ENCODE measurements around the gene GTPBP2. TPM values are rescaled to one million over a fixed set of nuclear protein-coding genes. Genes with fewer than 3 reads are reported as not detected.

Gene GTPBP2
- total and polyA plus RNA-seq, 10 of the 15 experiments (the other 5 are each of a cell fraction or from before 2014, with no cell fraction given): 5.9 to 63.4 (median 39.8) TPM

DNA sequence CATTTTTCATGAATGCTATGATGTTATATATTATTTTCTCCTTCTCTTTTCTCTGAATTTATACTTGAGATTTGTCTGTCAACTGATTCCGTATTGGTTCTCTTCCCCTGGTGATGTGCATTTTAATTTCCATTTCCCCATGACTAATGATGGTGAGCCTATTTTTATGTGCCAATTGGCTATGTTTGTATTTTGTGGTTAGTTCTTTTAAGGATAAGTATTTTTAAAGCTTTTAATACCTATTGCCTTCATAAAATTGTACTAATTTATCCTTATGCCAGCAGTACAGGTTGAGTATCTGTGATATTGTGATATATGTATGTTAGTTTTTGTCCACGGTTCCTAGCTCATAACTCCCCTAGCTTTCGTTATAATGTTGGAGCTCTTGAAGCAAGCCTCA, 50.3 kb downstream of the GTPBP2 start (continued):
- TF ChIP-seq, protein P1, sequence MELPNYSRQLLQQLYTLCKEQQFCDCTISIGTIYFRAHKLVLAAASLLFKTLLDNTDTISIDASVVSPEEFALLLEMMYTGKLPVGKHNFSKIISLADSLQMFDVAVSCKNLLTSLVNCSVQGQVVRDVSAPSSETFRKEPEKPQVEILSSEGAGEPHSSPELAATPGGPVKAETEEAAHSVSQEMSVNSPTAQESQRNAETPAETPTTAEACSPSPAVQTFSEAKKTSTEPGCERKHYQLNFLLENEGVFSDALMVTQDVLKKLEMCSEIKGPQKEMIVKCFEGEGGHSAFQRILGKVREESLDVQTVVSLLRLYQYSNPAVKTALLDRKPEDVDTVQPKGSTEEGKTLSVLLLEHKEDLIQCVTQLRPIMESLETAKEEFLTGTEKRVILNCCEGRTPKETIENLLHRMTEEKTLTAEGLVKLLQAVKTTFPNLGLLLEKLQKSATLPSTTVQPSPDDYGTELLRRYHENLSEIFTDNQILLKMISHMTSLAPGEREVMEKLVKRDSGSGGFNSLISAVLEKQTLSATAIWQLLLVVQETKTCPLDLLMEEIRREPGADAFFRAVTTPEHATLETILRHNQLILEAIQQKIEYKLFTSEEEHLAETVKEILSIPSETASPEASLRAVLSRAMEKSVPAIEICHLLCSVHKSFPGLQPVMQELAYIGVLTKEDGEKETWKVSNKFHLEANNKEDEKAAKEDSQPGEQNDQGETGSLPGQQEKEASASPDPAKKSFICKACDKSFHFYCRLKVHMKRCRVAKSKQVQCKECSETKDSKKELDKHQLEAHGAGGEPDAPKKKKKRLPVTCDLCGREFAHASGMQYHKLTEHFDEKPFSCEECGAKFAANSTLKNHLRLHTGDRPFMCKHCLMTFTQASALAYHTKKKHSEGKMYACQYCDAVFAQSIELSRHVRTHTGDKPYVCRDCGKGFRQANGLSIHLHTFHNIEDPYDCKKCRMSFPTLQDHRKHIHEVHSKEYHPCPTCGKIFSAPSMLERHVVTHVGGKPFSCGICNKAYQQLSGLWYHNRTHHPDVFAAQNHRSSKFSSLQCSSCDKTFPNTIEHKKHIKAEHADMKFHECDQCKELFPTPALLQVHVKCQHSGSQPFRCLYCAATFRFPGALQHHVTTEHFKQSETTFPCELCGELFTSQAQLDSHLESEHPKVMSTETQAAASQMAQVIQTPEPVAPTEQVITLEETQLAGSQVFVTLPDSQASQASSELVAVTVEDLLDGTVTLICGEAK (IDR thresholded peaks at IDR 0.05; ENCODE audit: borderline replicate concordance): no peak

DNA sequence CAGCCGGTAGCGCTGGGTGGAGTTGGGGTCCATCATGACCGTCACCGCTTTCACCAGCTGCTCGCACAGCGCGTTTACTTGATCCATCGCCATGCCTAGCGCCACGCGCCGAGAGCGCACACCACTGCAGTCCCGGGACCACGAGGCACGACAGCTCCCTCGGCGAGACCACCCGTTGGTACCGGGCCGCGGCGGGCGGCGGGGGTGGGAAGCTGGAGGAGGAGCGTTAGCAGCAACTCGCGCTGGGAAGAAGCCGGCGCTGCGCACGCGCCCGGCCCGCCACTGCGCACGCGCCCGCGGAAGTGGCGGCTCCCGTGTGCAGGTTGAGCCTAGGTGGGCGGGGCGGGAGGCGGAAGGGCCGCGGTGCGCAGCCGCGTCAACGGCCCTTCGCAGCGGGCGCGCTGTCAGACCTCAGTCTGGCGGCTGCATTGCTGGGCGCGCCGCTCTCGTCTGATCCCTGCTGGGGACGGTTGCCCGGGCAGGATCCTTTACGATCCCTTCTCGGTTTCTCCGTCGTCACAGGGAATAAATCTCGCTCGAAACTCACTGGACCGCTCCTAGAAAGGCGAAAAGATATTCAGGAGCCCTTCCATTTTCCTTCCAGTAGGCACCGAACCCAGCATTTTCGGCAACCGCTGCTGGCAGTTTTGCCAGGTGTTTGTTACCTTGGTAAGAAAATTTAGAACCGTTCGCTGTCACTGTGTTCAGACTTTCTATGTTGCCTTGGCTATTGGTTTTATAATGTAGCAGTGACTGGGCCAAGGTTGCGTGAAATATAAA, 53.1 kb downstream of the GTPBP2 start, which contains the start of the genes POLH and XPO5:
POLH (plus strand) TSS at position 414 of the 780 bp plus-strand sequence. CDS start 6,135 bp downstream, outside the sequence.
XPO5 (minus strand) TSS at position 267 of the 780 bp plus-strand sequence; CDS start at position 93, 174 bp downstream.
- no TSS peak for BruUV-seq (replicated peaks)
- FAIRE-seq: peak; percentile 62
- peak; percentile 95 for ATAC-seq
- Histone ChIP-seq H3K9me3 (replicated peaks; ENCODE audit: control insufficient read depth, insufficient read depth, low read length) (no peaks in the 10 kb centered on the region), H3K4me2 (ENCODE audit: control insufficient read depth, insufficient read depth) (peak within 1 kb of the TSS; percentile 77), H3K79me2 (ENCODE audit: control insufficient read depth, insufficient read depth, low read length) (peaks cover 66% of the 10 kb centered on the region), H2AFZ (ENCODE audit: control insufficient read depth, low read depth, low read length) (peak within 1 kb of the TSS; percentile 95), H3K27ac (ENCODE audit: control insufficient read depth, insufficient read depth) (peak within 1 kb of the TSS; percentile 79), H4K20me1 (ENCODE audit: control insufficient read depth, insufficient read depth) (no peaks in the 10 kb centered on the region), H3K4me3 (peak within 1 kb of the TSS; percentile 89), H3K36me3 (ENCODE audit: control insufficient read depth in 2 of 2, insufficient read depth in 2 of 2, low read length in 1 of 2) (peaks cover 0 to 22% of the 10 kb centered on the region in 2 experiments; a peak in 3 of 4 replicates), H3K27me3 (replicated peaks in 1 of 2; ENCODE audit: control insufficient read depth in 2 of 2, insufficient read depth in 2 of 2, low read length in 1 of 2) (no peaks in the 10 kb centered on the region), H3K4me1 (ENCODE audit: control insufficient read depth, insufficient read depth, low read length) (no peaks in the 10 kb centered on the region; the same call in 1 of the 2 replicates), H3K9ac (ENCODE audit: control insufficient read depth, insufficient read depth, low read length) (peak within 1 kb of the TSS; percentile 85)
- CTCF ChIA-PET: interaction anchor here (0.6 to 1.2 kb wide), 5 partner anchors 33 to 193 kb away, joined by 3 to 7 read pairs (median 4); no protein-coding TSS in a partner anchor
- POLR2A ChIA-PET: interaction anchor here (0.6 to 2.0 kb wide), 12 partner anchors 8 to 995 kb away, joined by 3 to 10 read pairs (median 3); partner anchors contain the start of genes GTPBP2, POLR1C and YIPF3
- SMC1A ChIA-PET (ENCODE audit: uncharacterized antibody, unreplicated experiment): interaction anchor here (0.9 kb wide), 1 partner anchor 215 kb away, joined by 3 read pairs; no protein-coding TSS in a partner anchor
- in situ Hi-C loops (cut with MboI): no loop called here
- RAD21 ChIA-PET (ENCODE audit: unreplicated experiment): interaction anchor here (0.5 to 1.6 kb wide), 4 partner anchors 53 to 503 kb away, joined by 3 to 4 read pairs (median 3); partner anchors contain the start of gene GTPBP2
- intact Hi-C loops (cut with micrococcal nuclease; ENCODE audit: unreplicated experiment): no loop called here
- under 1% methylated on average over 69 of the region's 76 CpGs for whole genome bisulfite sequencing (ENCODE audit: insufficient coverage, insufficient replicate concordance, low lambda C conversion rate, missing lambda C conversion rate)
- DNase-seq (ENCODE audit: low read depth, low spot score): peak; percentile 82
- TF ChIP-seq SMC3 (IDR thresholded peaks at IDR 0.05; ENCODE audit: borderline replicate concordance, low read length): no peak
- peak; percentile 76 for TF ChIP-seq LARP7 (IDR thresholded peaks at IDR 0.05)
- no peak for TF ChIP-seq ZNF622 (IDR thresholded peaks at IDR 0.05)
- no peak for TF ChIP-seq TBL1XR1 (IDR thresholded peaks at IDR 0.05; ENCODE audit: low read depth, low read length)
- TF ChIP-seq POLR2A (IDR thresholded peaks at IDR 0.05; ENCODE audit: low read depth, low read length): peak; percentile 99
- TF ChIP-seq SMAD5 (IDR thresholded peaks at IDR 0.05; ENCODE audit: low read depth): peak; percentile 94
- TF ChIP-seq CBX3 (IDR thresholded peaks at IDR 0.05; ENCODE audit: borderline replicate concordance, low read depth): no peak
- TF ChIP-seq, protein P2, sequence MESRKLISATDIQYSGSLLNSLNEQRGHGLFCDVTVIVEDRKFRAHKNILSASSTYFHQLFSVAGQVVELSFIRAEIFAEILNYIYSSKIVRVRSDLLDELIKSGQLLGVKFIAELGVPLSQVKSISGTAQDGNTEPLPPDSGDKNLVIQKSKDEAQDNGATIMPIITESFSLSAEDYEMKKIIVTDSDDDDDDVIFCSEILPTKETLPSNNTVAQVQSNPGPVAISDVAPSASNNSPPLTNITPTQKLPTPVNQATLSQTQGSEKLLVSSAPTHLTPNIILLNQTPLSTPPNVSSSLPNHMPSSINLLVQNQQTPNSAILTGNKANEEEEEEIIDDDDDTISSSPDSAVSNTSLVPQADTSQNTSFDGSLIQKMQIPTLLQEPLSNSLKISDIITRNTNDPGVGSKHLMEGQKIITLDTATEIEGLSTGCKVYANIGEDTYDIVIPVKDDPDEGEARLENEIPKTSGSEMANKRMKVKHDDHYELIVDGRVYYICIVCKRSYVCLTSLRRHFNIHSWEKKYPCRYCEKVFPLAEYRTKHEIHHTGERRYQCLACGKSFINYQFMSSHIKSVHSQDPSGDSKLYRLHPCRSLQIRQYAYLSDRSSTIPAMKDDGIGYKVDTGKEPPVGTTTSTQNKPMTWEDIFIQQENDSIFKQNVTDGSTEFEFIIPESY (IDR thresholded peaks at IDR 0.05): no peak
- TF ChIP-seq PAX5 (IDR thresholded peaks at IDR 0.05; ENCODE audit: borderline replicate concordance, low read depth, low read length): peak; percentile 43; the same call in 1 of the 2 replicates
- TF ChIP-seq MEF2A (IDR thresholded peaks at IDR 0.05; ENCODE audit: insufficient read depth, low read depth, low read length): 0 out of 2 replicates have a peak, but pooled peaks have one; percentile 9
- TF ChIP-seq, protein P3, sequence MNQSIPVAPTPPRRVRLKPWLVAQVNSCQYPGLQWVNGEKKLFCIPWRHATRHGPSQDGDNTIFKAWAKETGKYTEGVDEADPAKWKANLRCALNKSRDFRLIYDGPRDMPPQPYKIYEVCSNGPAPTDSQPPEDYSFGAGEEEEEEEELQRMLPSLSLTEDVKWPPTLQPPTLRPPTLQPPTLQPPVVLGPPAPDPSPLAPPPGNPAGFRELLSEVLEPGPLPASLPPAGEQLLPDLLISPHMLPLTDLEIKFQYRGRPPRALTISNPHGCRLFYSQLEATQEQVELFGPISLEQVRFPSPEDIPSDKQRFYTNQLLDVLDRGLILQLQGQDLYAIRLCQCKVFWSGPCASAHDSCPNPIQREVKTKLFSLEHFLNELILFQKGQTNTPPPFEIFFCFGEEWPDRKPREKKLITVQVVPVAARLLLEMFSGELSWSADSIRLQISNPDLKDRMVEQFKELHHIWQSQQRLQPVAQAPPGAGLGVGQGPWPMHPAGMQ (IDR thresholded peaks at IDR 0.05; ENCODE audit: borderline replicate concordance): no peak

Data from GM12878 (cell line).